Measurements from ENCODE around the gene GLB1L3.

DNA sequence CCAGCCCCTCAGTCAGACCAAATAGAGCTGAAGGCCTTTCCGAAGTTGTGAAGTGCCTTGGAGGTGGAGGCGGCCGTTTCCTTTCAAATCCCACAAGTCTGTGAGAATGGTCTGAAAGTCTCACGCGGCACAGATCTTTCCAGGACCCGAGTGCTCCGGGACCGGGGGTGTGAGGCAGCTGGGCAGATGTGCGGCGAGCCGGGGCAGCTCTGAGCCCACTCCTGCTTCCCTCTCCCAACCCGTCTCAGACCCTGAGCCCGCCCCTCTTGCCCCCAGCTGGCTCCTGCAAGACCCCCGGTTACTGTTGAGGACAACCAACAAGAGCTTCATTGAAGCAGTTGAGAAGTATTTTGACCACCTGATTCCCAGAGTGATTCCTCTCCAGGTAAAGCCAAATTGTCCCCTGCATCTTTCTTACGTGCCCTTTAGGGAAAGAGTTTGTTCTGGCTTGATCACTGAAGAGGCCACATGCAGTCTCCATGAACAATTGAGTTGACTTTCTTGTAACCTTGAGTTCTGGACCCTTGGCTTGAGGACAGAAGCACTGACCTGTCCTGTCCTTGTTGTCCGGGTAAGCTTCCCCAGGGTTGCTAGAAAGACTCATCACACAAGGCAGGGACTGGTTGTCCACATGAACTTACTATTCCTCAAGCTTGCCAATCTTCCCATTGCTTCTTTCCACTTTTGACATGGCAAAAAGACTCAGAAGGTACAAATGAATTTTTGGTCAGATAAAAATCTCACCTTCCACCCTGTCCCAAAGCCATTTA lies 7.5 kb downstream of the GLB1L3 start:
- TF ChIP-seq CTCF (IDR thresholded peaks at IDR 0.05) (no peak), POLR2A (IDR thresholded peaks at IDR 0.05) (no peak)

Measured in breast epithelium (tissue), 3 donors.